Uterus (tissue), 4 donors: Measurements from ENCODE around the gene TBL1X. TPM values are rescaled to one million over a fixed set of nuclear protein-coding genes. Genes with fewer than 3 reads are reported as not detected.

Source experiments
- DNase-seq, 2 donors: peaks; one replicate each; pipeline ENCODE4 v3.0.0-alpha.2; 2019 to 2020
- H3K27ac ChIP-seq, 2 donors: fragments of 200-600 bp; sonication (generic); 1 replicate in 1 of 2; 2 replicates in 1 of 2; pipeline ENCODE4 v1.5.1; 2016 to 2018
- H3K27me3 ChIP-seq, 2 donors: fragments of 200-600 bp; sonication (generic); one replicate each; pipeline ENCODE4 v1.5.1; 2018 to 2019; ENCODE audit warnings: control low read depth in 1 of 2
- H3K36me3 ChIP-seq, 2 donors: fragments of 200-600 bp; sonication (generic); one replicate each; pipeline ENCODE4 v1.5.1; 2019; ENCODE audit warnings: control low read depth in 1 of 2
- H3K4me1 ChIP-seq, 2 donors: fragments of 200-600 bp; sonication (generic); one replicate each; pipeline ENCODE4 v1.5.1; 2018 to 2019; ENCODE audit warnings: control low read depth in 1 of 2
- H3K4me3 ChIP-seq, 2 donors: fragments of 200-600 bp; sonication (generic); 1 replicate in 1 of 2; 2 replicates in 1 of 2; pipeline ENCODE4 v1.5.1; 2018 to 2019; ENCODE audit warnings: mild to moderate bottlenecking in 1 of 2
- H3K9me3 ChIP-seq, 2 donors: fragments of 200-600 bp; sonication (generic); one replicate each; pipeline ENCODE4 v1.5.1; 2019; ENCODE audit warnings: control low read depth in 1 of 2
- POLR2A ChIP-seq, 2 donors: fragments of 450-650 bp; IDR thresholded peaks; one replicate each; pipeline ENCODE4 v1.6.1; 2016; ENCODE audit warnings: antibody characterized with exemption in 2 of 2, mild to moderate bottlenecking in 1 of 2, moderate library complexity in 1 of 2
- intact Hi-C: fragments of 100-400 bp; cut with DNase I; formaldehyde crosslinking; loops from one replicate; pipeline ENCODE4 v1.15.1; 2023; ENCODE audit warnings: low total_unique reads
- total RNA-seq, 4 donors: library from RNA; depleted of rRNA in 3 of 4; stranded (reverse); fragments of >200 nt in 3 of 4; gene quantifications; one replicate each; pipeline versions ENCODE4 v1.1.0 to v1.2.4, GENCODE V29; 2014 to 2023
- TF ChIP-seq, protein P1 (sequence below), 4 experiments: fragments of 200-600 bp in 2 of 4; fragments of 450-650 bp in 2 of 4; sonication (generic) in 2 of 4; IDR thresholded peaks; one replicate each; pipeline ENCODE4 v1.5.1; 2016 to 2019; ENCODE audit warnings: antibody characterized with exemption in 4 of 4, mild to moderate bottlenecking in 2 of 4, moderate library complexity in 1 of 4
- donor health status: DM: yes; HTN: yes; CAD: no.

The TBL1X gene
- total RNA-seq, 4 donors from 2014 or later, result 15.4 to 121 (median 47.7) TPM

DNA sequence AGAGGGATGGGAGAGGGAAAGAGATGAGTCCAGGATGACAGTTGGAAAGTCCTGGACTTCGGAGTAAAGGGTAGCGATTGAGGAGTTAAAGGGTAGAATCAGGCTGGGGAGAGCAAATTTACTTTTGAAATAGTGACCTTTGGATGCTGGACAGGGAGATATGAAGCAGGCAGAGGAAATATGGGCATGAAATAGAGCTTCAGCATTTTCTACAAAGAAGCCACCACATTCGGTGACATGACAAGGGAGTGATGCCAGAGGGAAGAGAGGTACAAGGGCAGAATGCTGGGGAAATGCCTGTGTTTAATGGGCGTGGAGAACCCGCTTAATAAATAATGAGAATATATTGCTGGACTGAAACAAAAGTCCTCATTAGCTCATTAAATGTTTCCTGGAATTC lies 92.7 kb downstream of the TBL1X start:
- intact Hi-C loops, result no loop called here
- Histone ChIP-seq H3K4me1 (no peaks in the 10 kb centered on the region), H3K27ac (no peak overlapping the region), H3K36me3 (no peaks in the 10 kb centered on the region), H3K27me3 (no peaks in the 10 kb centered on the region), H3K9me3 (no peaks in the 10 kb centered on the region), H3K4me3 (no peak overlapping the region)
- TF ChIP-seq, protein P1, sequence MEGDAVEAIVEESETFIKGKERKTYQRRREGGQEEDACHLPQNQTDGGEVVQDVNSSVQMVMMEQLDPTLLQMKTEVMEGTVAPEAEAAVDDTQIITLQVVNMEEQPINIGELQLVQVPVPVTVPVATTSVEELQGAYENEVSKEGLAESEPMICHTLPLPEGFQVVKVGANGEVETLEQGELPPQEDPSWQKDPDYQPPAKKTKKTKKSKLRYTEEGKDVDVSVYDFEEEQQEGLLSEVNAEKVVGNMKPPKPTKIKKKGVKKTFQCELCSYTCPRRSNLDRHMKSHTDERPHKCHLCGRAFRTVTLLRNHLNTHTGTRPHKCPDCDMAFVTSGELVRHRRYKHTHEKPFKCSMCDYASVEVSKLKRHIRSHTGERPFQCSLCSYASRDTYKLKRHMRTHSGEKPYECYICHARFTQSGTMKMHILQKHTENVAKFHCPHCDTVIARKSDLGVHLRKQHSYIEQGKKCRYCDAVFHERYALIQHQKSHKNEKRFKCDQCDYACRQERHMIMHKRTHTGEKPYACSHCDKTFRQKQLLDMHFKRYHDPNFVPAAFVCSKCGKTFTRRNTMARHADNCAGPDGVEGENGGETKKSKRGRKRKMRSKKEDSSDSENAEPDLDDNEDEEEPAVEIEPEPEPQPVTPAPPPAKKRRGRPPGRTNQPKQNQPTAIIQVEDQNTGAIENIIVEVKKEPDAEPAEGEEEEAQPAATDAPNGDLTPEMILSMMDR (IDR thresholded peaks at IDR 0.05), result no peak
- no peak for TF ChIP-seq POLR2A (IDR thresholded peaks at IDR 0.05)
- no peak for DNase-seq

DNA sequence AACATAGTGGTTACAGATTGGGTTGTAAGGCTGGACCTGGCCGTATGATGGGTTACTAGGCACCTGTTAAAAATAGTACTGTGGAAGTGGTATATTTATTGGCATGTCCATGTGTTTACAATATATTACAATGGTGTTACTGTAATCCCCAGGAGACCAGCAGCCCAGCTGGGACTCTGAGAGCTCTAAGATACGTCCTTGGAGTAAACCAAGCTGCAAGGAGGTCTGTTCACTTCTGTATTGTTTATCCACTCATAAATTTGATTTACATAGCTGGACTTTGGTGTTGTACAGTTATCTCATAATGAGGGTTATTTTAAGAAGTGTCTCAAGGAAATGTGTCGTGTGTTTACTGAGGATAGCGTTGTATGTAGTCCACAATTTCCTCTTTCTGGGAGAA lies 93.8 kb downstream of the TBL1X start:
- no peak overlapping the region for H3K27ac ChIP-seq
- TF ChIP-seq, protein P1 (IDR thresholded peaks at IDR 0.05), result no peak
- no peak for TF ChIP-seq POLR2A (IDR thresholded peaks at IDR 0.05)
- no peaks in the 10 kb centered on the region for H3K36me3 ChIP-seq
- DNase-seq, result no peak
- intact Hi-C loops, result no loop called here
- no peaks in the 10 kb centered on the region for H3K9me3 ChIP-seq
- no peaks in the 10 kb centered on the region for H3K27me3 ChIP-seq
- no peaks in the 10 kb centered on the region for H3K4me1 ChIP-seq
- no peak overlapping the region for H3K4me3 ChIP-seq

DNA sequence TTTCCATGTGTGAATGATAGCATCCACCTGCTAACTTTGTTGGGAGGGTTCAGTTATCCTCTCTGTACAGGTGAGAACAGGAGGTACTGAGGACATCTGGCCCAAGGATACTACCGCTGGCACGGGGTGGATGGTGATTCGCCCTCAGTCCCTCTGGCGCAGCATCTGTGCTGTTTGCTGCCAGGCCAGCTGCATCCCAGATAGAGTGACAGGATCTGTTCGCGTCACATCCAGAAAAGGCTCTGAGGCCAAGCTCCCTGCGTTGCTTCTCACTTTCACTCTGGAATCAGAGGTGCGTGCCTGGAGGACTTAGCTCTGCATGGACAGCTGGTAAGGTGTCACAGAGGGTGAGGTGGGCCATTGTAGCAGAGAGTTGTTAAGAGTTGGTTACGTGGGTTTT lies 95.4 kb downstream of the TBL1X start:
- intact Hi-C loops, result no loop called here
- no peak for TF ChIP-seq POLR2A (IDR thresholded peaks at IDR 0.05)
- TF ChIP-seq, protein P1 (IDR thresholded peaks at IDR 0.05), result no peak
- H3K36me3 ChIP-seq, result no peaks in the 10 kb centered on the region

DNA sequence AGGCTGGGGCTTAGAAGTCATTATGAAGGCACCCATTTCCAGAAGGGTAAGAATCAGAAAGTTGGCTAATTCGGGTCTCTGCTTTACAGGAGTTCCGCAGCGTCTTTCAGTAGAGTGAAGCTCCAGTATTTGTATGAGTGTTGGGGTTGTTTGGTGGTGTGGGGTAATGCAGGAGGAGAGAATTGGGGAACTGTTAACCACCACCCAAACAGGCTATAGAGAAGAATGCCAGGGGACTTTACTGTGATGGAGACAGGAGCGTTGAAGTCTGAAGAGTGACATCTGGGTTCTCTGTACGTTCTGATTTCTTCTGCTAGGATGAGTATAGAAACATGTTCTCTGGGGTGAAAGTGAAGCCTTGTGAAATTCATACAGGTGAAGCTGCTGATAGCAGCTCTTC lies 96.3 kb downstream of the TBL1X start:
- no peaks in the 10 kb centered on the region for H3K27me3 ChIP-seq
- no peak for TF ChIP-seq POLR2A (IDR thresholded peaks at IDR 0.05)
- TF ChIP-seq, protein P1 (IDR thresholded peaks at IDR 0.05), result no peak
- H3K4me3 ChIP-seq, result no peak overlapping the region
- H3K36me3 ChIP-seq, result no peaks in the 10 kb centered on the region
- no peak overlapping the region for H3K27ac ChIP-seq
- no peaks in the 10 kb centered on the region for H3K9me3 ChIP-seq
- intact Hi-C loops, result no loop called here
- H3K4me1 ChIP-seq, result no peaks in the 10 kb centered on the region
- no peak for DNase-seq

More for the DNA sequence above, 95.4 kb downstream of the TBL1X start:
- Histone ChIP-seq H3K4me3 (no peak overlapping the region), H3K4me1 (no peaks in the 10 kb centered on the region), H3K27me3 (no peaks in the 10 kb centered on the region), H3K27ac (no peak overlapping the region), H3K9me3 (no peaks in the 10 kb centered on the region)
- DNase-seq, result no peak

DNA sequence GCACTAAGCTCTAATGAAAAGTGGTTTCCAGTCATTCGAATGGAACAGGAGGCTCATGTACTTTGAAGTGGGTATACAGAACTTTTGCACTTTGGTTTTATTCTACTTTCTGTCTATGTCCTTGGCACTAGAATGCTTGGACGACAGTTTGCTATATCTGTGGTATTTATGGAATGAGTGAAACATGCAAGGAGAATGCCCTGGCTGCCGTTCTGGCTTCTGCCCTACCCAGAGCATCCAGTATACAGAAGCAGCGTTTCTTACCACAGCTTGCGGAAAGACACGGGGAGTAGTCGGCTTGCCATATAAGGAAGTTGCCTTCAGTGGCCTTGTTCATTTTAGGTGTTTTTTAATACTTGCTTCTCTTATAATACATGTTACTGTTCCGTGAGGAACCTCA lies 98.0 kb downstream of the TBL1X start:
- Histone ChIP-seq H3K4me3 (no peak overlapping the region), H3K27me3 (no peaks in the 10 kb centered on the region), H3K36me3 (no peaks in the 10 kb centered on the region), H3K9me3 (no peaks in the 10 kb centered on the region), H3K4me1 (no peaks in the 10 kb centered on the region), H3K27ac (no peak overlapping the region)
- intact Hi-C loops, result no loop called here
- TF ChIP-seq POLR2A (IDR thresholded peaks at IDR 0.05), result no peak
- TF ChIP-seq, protein P1 (IDR thresholded peaks at IDR 0.05), result no peak
- DNase-seq, result no peak
